Fibroblast of skin of back (primary cell): ENCODE measurements around the gene NLRP7. TPM values are rescaled to one million over a fixed set of nuclear protein-coding genes. Genes with fewer than 3 reads are reported as not detected.
"Not testable (repeated sequence)": the region's sequence is repeated elsewhere in the genome, so short reads cannot be mapped to it uniquely, and the experiment has no call there.

ENCODE experiments used
- DNase-seq: peaks from one replicate; pipeline ENCODE4 v3.0.0-alpha.2; 2013
- polyA plus RNA-seq, 2 experiments: library from polyadenylated mRNA; unstranded; fragments of 120-200 nt; gene quantifications; one replicate each; pipeline ENCODE4 v1.2.1, GENCODE V29; 2013; ENCODE audit not compliant: insufficient read length in 2 of 2

NLRP7 gene
- polyA plus RNA-seq (2013, experiment 1 of 2; ENCODE audit: insufficient read length) = not detected
- not detected for polyA plus RNA-seq (2013, experiment 2 of 2; ENCODE audit: insufficient read length)

- no peak for DNase-seq
Observed at GRCh38 chr19:54947381-54947780, at the start of gene NLRP7. NLRP7 (minus strand) TSS chr19:54947530.

- no peak for DNase-seq
Observed at GRCh38 chr19:54995561-54995960, 48.2 kb upstream of the NLRP7 start.

- not testable (repeated sequence) for DNase-seq
Observed at GRCh38 chr19:54989531-54989930, 42.2 kb upstream of the NLRP7 start.

GRCh38 chr19:54982562-54982961 is 35.2 kb upstream of the NLRP7 start:
- not testable (repeated sequence) for DNase-seq

GRCh38 chr19:54973229-54974090 is 26.1 kb upstream of the NLRP7 start:
- not testable (repeated sequence) for DNase-seq

- DNase-seq = not testable (repeated sequence)
Observed at GRCh38 chr19:54971446-54971845, 24.1 kb upstream of the NLRP7 start.

GRCh38 chr19:54969647-54970046 is 22.3 kb upstream of the NLRP7 start:
- no peak for DNase-seq

- no peak for DNase-seq
Observed at GRCh38 chr19:54967611-54968010, 20.3 kb upstream of the NLRP7 start.

- not testable (repeated sequence) for DNase-seq
Observed at GRCh38 chr19:54965055-54965454, 17.7 kb upstream of the NLRP7 start.

GRCh38 chr19:54959840-54960239 is 12.5 kb upstream of the NLRP7 start:
- DNase-seq = no peak

GRCh38 chr19:54955376-54955775 is 8.0 kb upstream of the NLRP7 start:
- no peak for DNase-seq

- not testable (repeated sequence) for DNase-seq
Observed at GRCh38 chr19:54953345-54953713, 6.0 kb upstream of the NLRP7 start.

GRCh38 chr19:54952591-54953344 is 5.4 kb upstream of the NLRP7 start:
- DNase-seq = no peak

- DNase-seq = not testable (repeated sequence)
Observed at GRCh38 chr19:54950580-54950979, 3.2 kb upstream of the NLRP7 start.

- DNase-seq = no peak
Observed at GRCh38 chr19:54949412-54949811, 2.1 kb upstream of the NLRP7 start.

- DNase-seq = not testable (repeated sequence)
Observed at GRCh38 chr19:54943772-54944361, 3.5 kb downstream of the NLRP7 start.

- not testable (repeated sequence) for DNase-seq
Observed at GRCh38 chr19:54939538-54939937, 7.8 kb downstream of the NLRP7 start.

GRCh38 chr19:54938906-54939305 is 8.4 kb downstream of the NLRP7 start:
- no peak for DNase-seq

GRCh38 chr19:54937926-54938325 is 9.4 kb downstream of the NLRP7 start:
- DNase-seq = no peak

GRCh38 chr19:54928299-54928698 is 19.0 kb downstream of the NLRP7 start:
- DNase-seq = no peak

GRCh38 chr19:54923276-54923675 is 24.1 kb downstream of the NLRP7 start:
- DNase-seq = no peak

- DNase-seq = no peak
Observed at GRCh38 chr19:54921082-54921481, 26.2 kb downstream of the NLRP7 start.
